Body of pancreas (tissue), 4 donors: ENCODE results near the gene ULK3. TPM values are rescaled to one million over a fixed set of nuclear protein-coding genes. Genes with fewer than 3 reads are reported as not detected.
A peak's percentile ranks its signal among the peaks of the same experiment; 100 is the strongest.

Experiments used
- ATAC-seq: fragments of 150-250 bp; one replicate; pipeline ENCODE4 v1.9.1; 2016
- DNase-seq, 4 donors: peaks; one replicate each; pipeline ENCODE4 v3.0.0-alpha.2; 2019
- H3K27ac ChIP-seq, 4 donors: fragments of 200-600 bp; sonication (generic); 1 replicate in 3 of 4; 2 replicates in 1 of 4; pipeline versions ENCODE4 v1.5.1 to v1.6.1; 2016 to 2019; ENCODE audit warnings: mild to moderate bottlenecking in 1 of 4, mixed read lengths in 1 of 4, moderate library complexity in 1 of 4
- H3K27me3 ChIP-seq, 2 donors: fragments of 200-600 bp; sonication (generic); one replicate each; pipeline ENCODE4 v1.6.0; 2016; ENCODE audit warnings: mild to moderate bottlenecking in 1 of 2
- H3K36me3 ChIP-seq, 2 donors: fragments of 200-600 bp; sonication (generic); replicated peaks in 1 of 2; 2 replicates each; pipeline ENCODE4 v1.5.1; 2016; ENCODE audit warnings: low read depth in 2 of 2; ENCODE audit not compliant: insufficient read depth in 1 of 2
- H3K4me1 ChIP-seq: fragments of 200-600 bp; sonication (generic); one replicate; pipeline ENCODE4 v1.6.0; 2016
- H3K4me3 ChIP-seq, 2 donors: fragments of 200-600 bp; sonication (generic); 1 replicate in 1 of 2; 2 replicates in 1 of 2; pipeline ENCODE4 v1.5.1; 2016 to 2019
- H3K9me3 ChIP-seq, 3 donors: fragments of 200-600 bp; sonication (generic); 1 replicate in 2 of 3; 2 replicates in 1 of 3; pipeline ENCODE4 v1.5.1; 2016
- CTCF ChIP-seq, 7 experiments: fragments of 450-650 bp in 4 of 7; fragments of 200-600 bp in 3 of 7; sonication (generic) in 3 of 7; IDR thresholded peaks; one replicate each; pipeline ENCODE4 v1.5.1; 2016 to 2019; ENCODE audit warnings: antibody characterized with exemption in 7 of 7
- POLR2A ChIP-seq, 3 donors: fragments of 450-650 bp; IDR thresholded peaks; one replicate each; pipeline ENCODE4 v1.6.1; 2016; ENCODE audit warnings: antibody characterized with exemption in 3 of 3, mild to moderate bottlenecking in 2 of 3
- WGBS, 2 donors: methylation state at CpG; one replicate each; pipeline ENCODE4 v1.1.5; 2017; 5-methylcytosine and 5-hydroxymethylcytosine counted together
- intact Hi-C: fragments of 100-400 bp; cut with DNase I; formaldehyde crosslinking; loops from one replicate; pipeline ENCODE4 v1.15.1; 2023
- total RNA-seq, 2 donors: library from RNA; depleted of rRNA; stranded (reverse); fragments of >200 nt; gene quantifications; one replicate each; pipeline ENCODE4 v1.1.0, GENCODE V29; 2016

ULK3 gene
- total RNA-seq, 2 donors from 2014 or later = 74.2 to 76.3 TPM

- DNase-seq (peak in 3 of 4 donors; percentile 53 to 67 (median 53)), ATAC-seq (no peak)
- WGBS, 2 donors = 46 to 69% methylated on average over 11 to 15 of the region's 15 CpGs
Measured at GRCh38 chr15:74790080-74790916, 52.7 kb downstream of the ULK3 start.

DNA sequence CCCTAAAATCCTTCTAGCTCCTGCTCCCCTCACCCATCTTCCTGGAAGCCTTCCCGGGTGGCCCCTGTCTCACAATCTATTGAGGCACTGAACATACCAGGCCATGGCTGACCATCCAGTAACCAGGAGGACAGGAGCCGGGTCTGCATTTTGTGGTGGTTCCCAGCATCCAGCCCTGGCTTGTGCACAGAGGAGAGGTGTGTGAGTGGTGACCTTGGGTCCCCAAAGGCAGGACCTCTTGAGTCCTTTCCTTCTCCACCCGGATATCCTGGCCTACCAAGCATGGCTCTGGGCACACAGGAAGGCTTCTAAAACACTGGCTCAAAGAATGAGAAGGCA lies 53.2 kb downstream of the ULK3 start:
- no peaks in the 10 kb centered on the region for H3K27me3 ChIP-seq
- WGBS, 2 donors = 46 to 49% methylated on average over 2 to 3 of the region's 3 CpGs
- TF ChIP-seq POLR2A (IDR thresholded peaks at IDR 0.05) = no peak
- TF ChIP-seq CTCF (IDR thresholded peaks at IDR 0.05) = no peak
- peaks cover 28% of the 10 kb centered on the region for H3K4me1 ChIP-seq
- ATAC-seq (no peak), DNase-seq (no peak)
- H3K36me3 ChIP-seq = no peaks in the 10 kb centered on the region
- peak overlapping the region in 3 of 4 donors; percentile 8 to 51 (median 17) for H3K27ac ChIP-seq
- intact Hi-C loops = no loop called here
- no peaks in the 10 kb centered on the region for H3K9me3 ChIP-seq
- H3K4me3 ChIP-seq = no peak overlapping the region

More at GRCh38 chr15:74790080-74790916, 52.7 kb downstream of the ULK3 start:
- Histone ChIP-seq H3K36me3 (no peaks in the 10 kb centered on the region), H3K4me3 (no peak overlapping the region), H3K4me1 (peaks cover 28% of the 10 kb centered on the region), H3K9me3 (no peaks in the 10 kb centered on the region), H3K27ac (peak overlapping the region in 3 of 4 donors; percentile 8 to 51 (median 17)), H3K27me3 (no peaks in the 10 kb centered on the region)
- intact Hi-C loops = no loop called here
- TF ChIP-seq POLR2A (IDR thresholded peaks at IDR 0.05) (no peak), CTCF (IDR thresholded peaks at IDR 0.05) (no peak)

GRCh38 chr15:74789171-74789631 lies 53.8 kb downstream of the ULK3 start:
- no peak overlapping the region for H3K4me3 ChIP-seq
- peak overlapping the region in 2 of 4 donors; percentile 6 to 70 for H3K27ac ChIP-seq
- DNase-seq (peak in 1 of 4 donors; percentile 26), ATAC-seq (no peak)
- H3K9me3 ChIP-seq = no peaks in the 10 kb centered on the region
- 58 to 72% methylated on average over 3 to 14 of the region's 14 CpGs for WGBS, 2 donors
- TF ChIP-seq CTCF (IDR thresholded peaks at IDR 0.05) (no peak), POLR2A (IDR thresholded peaks at IDR 0.05) (no peak)
- no peaks in the 10 kb centered on the region for H3K36me3 ChIP-seq
- peaks cover 28% of the 10 kb centered on the region for H3K4me1 ChIP-seq
- intact Hi-C loops = no loop called here
- no peaks in the 10 kb centered on the region for H3K27me3 ChIP-seq

- Histone ChIP-seq H3K4me1 (peaks cover 32% of the 10 kb centered on the region), H3K4me3 (no peak overlapping the region), H3K9me3 (no peaks in the 10 kb centered on the region), H3K36me3 (no peaks in the 10 kb centered on the region), H3K27ac (peak overlapping the region in 2 of 4 donors; percentile 6 to 70), H3K27me3 (no peaks in the 10 kb centered on the region)
- intact Hi-C loops = no loop called here
- TF ChIP-seq POLR2A (IDR thresholded peaks at IDR 0.05) = no peak
- TF ChIP-seq CTCF (IDR thresholded peaks at IDR 0.05) = no peak
- 66 to 70% methylated on average over 7 to 9 of the region's 9 CpGs for WGBS, 2 donors
- no peak for DNase-seq
- no peak for ATAC-seq
Measured at GRCh38 chr15:74788683-74789151, 54.2 kb downstream of the ULK3 start.
